GM23338 (cell line): ENCODE results near the gene JAGN1. TPM values are rescaled to one million over a fixed set of nuclear protein-coding genes. Genes with fewer than 3 reads are reported as not detected.

Source experiments
- ATAC-seq: fragments of 200-7000 bp; cut with Tn5 transposase; 3 replicates; pipeline ENCODE4 v1.9.1; 2020
- DNase-seq: peaks from one replicate; pipeline ENCODE4 v3.0.0-alpha.2; 2015; ENCODE audit warnings: low spot score
- H2AFZ ChIP-seq: fragments of 200-600 bp; sonication (generic); 2 replicates; pipeline ENCODE4 v1.8.0; 2016; ENCODE audit warnings: antibody characterized with exemption, mild to moderate bottlenecking, moderate library complexity
- H3F3A ChIP-seq: fragments of 200-600 bp; sonication (generic); replicated peaks from 2 replicates; pipeline ENCODE4 v1.8.0; 2017; ENCODE audit warnings: antibody characterized with exemption, mixed run types, low read depth
- H3K27ac ChIP-seq: fragments of 200-600 bp; sonication (generic); 2 replicates; pipeline ENCODE4 v1.6.1; 2016; ENCODE audit warnings: low read depth
- H3K27me3 ChIP-seq: fragments of 200-600 bp; sonication (generic); 2 replicates; pipeline ENCODE4 v1.8.0; 2016; ENCODE audit warnings: mild to moderate bottlenecking, mixed run types, moderate library complexity; ENCODE audit not compliant: insufficient read depth
- H3K36me3 ChIP-seq: fragments of 200-600 bp; sonication (generic); 2 replicates; pipeline ENCODE4 v1.8.0; 2016; ENCODE audit warnings: mild to moderate bottlenecking; ENCODE audit not compliant: insufficient read depth
- H3K4me1 ChIP-seq: fragments of 200-600 bp; sonication (generic); 2 replicates; pipeline ENCODE4 v1.8.0; 2016; ENCODE audit warnings: mild to moderate bottlenecking, moderate library complexity; ENCODE audit not compliant: insufficient read depth
- H3K4me2 ChIP-seq: fragments of 200-600 bp; sonication (generic); 2 replicates; pipeline ENCODE4 v1.7.1; 2017; ENCODE audit warnings: mixed run types
- H3K4me3 ChIP-seq: fragments of 200-600 bp; sonication (generic); 2 replicates; pipeline ENCODE4 v1.6.1; 2016; ENCODE audit warnings: mixed run types
- H3K79me2 ChIP-seq: fragments of 200-600 bp; sonication (generic); replicated peaks from 2 replicates; pipeline ENCODE4 v1.8.0; 2017; ENCODE audit warnings: mild to moderate bottlenecking; ENCODE audit not compliant: insufficient read depth
- H3K9me2 ChIP-seq: fragments of 200-600 bp; sonication (generic); 2 replicates; pipeline ENCODE4 v1.8.0; 2017; ENCODE audit not compliant: insufficient read depth
- H4K20me1 ChIP-seq: fragments of 200-600 bp; sonication (generic); replicated peaks from 2 replicates; pipeline ENCODE4 v1.8.0; 2017; ENCODE audit warnings: mild to moderate bottlenecking; ENCODE audit not compliant: insufficient read depth
- H3K27ac Mint-ChIP-seq: 2 replicates; pipeline ENCODE4 v1.8.0; 2020; ENCODE audit warnings: inconsistent platforms, mild to moderate bottlenecking, moderate library complexity, mixed read lengths
- H3K27me3 Mint-ChIP-seq: 3 replicates; pipeline ENCODE4 v1.8.0; 2022; ENCODE audit warnings: low read depth, mild to moderate bottlenecking, moderate library complexity, mixed read lengths, inconsistent platforms; ENCODE audit not compliant: insufficient read depth, poor library complexity
- H3K36me3 Mint-ChIP-seq: 3 replicates; pipeline ENCODE4 v1.8.0; 2021; ENCODE audit warnings: low read depth, mild to moderate bottlenecking, inconsistent platforms, moderate library complexity, mixed read lengths
- H3K4me1 Mint-ChIP-seq: 3 replicates; pipeline ENCODE4 v1.8.0; 2020; ENCODE audit warnings: mild to moderate bottlenecking, inconsistent platforms, mixed read lengths
- H3K4me3 Mint-ChIP-seq: 3 replicates; pipeline ENCODE4 v1.8.0; 2021; ENCODE audit warnings: moderate library complexity, mild to moderate bottlenecking, inconsistent platforms, mixed read lengths
- H3K9me3 Mint-ChIP-seq: 3 replicates; pipeline ENCODE4 v1.8.0; 2020; ENCODE audit warnings: moderate library complexity, mild to moderate bottlenecking, inconsistent platforms, mixed read lengths
- CREB1 ChIP-seq: fragments of 250-450 bp; sonication (Bioruptor Pico); IDR thresholded peaks from 2 replicates; pipeline ENCODE4 v1.5.0; 2020; ENCODE audit warnings: low read depth, mild to moderate bottlenecking, moderate library complexity
- CTCF ChIP-seq, 2 experiments: fragments of 200-600 bp in 1 of 2; sonication (generic) in 1 of 2; conservative IDR thresholded peaks; 2 replicates each; pipeline versions ENCODE4 v1.5.1 to v1.6.1; 2016 to 2017; ENCODE audit warnings: antibody characterized with exemption in 2 of 2, low read depth in 2 of 2, mild to moderate bottlenecking in 2 of 2, moderate library complexity in 1 of 2
- EZH2 ChIP-seq: fragments of 200-600 bp; sonication (generic); IDR thresholded peaks from one replicate; pipeline ENCODE4 v1.8.0; 2017; ENCODE audit warnings: antibody characterized with exemption, mild to moderate bottlenecking, low read depth; ENCODE audit not compliant: unreplicated experiment
- EZH2phosphoT487 ChIP-seq: fragments of 200-600 bp; sonication (generic); IDR thresholded peaks from one replicate; pipeline ENCODE4 v1.8.1; 2018; ENCODE audit warnings: antibody characterized with exemption; ENCODE audit not compliant: unreplicated experiment
- JUNB ChIP-seq: IDR thresholded peaks from one replicate; pipeline ENCODE4 v1.6.1; 2016; ENCODE audit warnings: antibody characterized with exemption; ENCODE audit not compliant: unreplicated experiment
- NANOG ChIP-seq: IDR thresholded peaks from 2 replicates; pipeline ENCODE4 v1.6.1; 2016; ENCODE audit warnings: antibody characterized with exemption, borderline replicate concordance
- POLR2AphosphoS5 ChIP-seq: IDR thresholded peaks from 2 replicates; pipeline ENCODE4 v1.6.1; 2016; ENCODE audit warnings: antibody characterized with exemption, low read depth
- STAT1 ChIP-seq: IDR thresholded peaks from one replicate; pipeline ENCODE4 v1.6.1; 2016; ENCODE audit warnings: antibody characterized with exemption; ENCODE audit not compliant: unreplicated experiment
- ZNF114 ChIP-seq: fragments of 250-450 bp; sonication (Bioruptor Pico); IDR thresholded peaks from 2 replicates; pipeline ENCODE4 v1.5.0; 2020; ENCODE audit warnings: mild to moderate bottlenecking, moderate library complexity
- ZNF331 ChIP-seq: fragments of 250-450 bp; sonication (Bioruptor Pico); IDR thresholded peaks from 2 replicates; pipeline ENCODE4 v1.5.0; 2020; ENCODE audit warnings: low read depth, mild to moderate bottlenecking, moderate library complexity
- polyA plus RNA-seq: library from polyadenylated mRNA; unstranded; fragments of >200 nt; fragmentation: Nextera tagmentation; extraction: Ambion mirVana; gene quantifications from 2 replicates; pipeline ENCODE4 v1.2.1, GENCODE V29; 2016
- total RNA-seq: library from RNA; depleted of rRNA; stranded (reverse); fragments of >200 nt; shearing (Covaris generic); gene quantifications from 2 replicates; pipeline ENCODE4 v1.2.3, GENCODE V29; 2014
- TF ChIP-seq, protein P1 (sequence below): fragments of 250-450 bp; sonication (Bioruptor Pico); IDR thresholded peaks from 2 replicates; pipeline ENCODE4 v1.5.0; 2020; ENCODE audit warnings: mild to moderate bottlenecking, moderate library complexity
- TF ChIP-seq, protein P2 (sequence below): IDR thresholded peaks from 2 replicates; pipeline ENCODE4 v1.6.1; 2016; ENCODE audit warnings: antibody characterized with exemption
- TF ChIP-seq, protein P3 (sequence below): IDR thresholded peaks from one replicate; pipeline ENCODE4 v1.6.1; 2018; ENCODE audit warnings: antibody characterized with exemption; ENCODE audit not compliant: unreplicated experiment

Gene JAGN1
- total and polyA plus RNA-seq, 2 experiments from 2014 or later, result 22.5 to 32.0 TPM

- no peak for TF ChIP-seq NANOG
- TF ChIP-seq JUNB, result no peak
- no peak for TF ChIP-seq CREB1
- no peak for TF ChIP-seq EZH2phosphoT487
Measured at GRCh38 chr3:9861201-9861600, 29.2 kb upstream of the JAGN1 start (continued).

GRCh38 chr3:9861626-9862130 lies 28.7 kb upstream of the JAGN1 start:
- Mint-ChIP-seq H3K4me1 (peaks cover 25% of the 10 kb centered on the region), H3K36me3 (no peaks in the 10 kb centered on the region), H3K27ac (no peak overlapping the region), H3K4me3 (peak overlapping the region; percentile 66; the same call in 1 of the 3 replicates), H3K9me3 (no peaks in the 10 kb centered on the region), H3K27me3 (peaks cover 9% of the 10 kb centered on the region)
- no peak for TF ChIP-seq ZNF331 (CRISPR knock-in tag)
- no peak for TF ChIP-seq POLR2AphosphoS5
- TF ChIP-seq NANOG, result no peak
- TF ChIP-seq, protein P1, sequence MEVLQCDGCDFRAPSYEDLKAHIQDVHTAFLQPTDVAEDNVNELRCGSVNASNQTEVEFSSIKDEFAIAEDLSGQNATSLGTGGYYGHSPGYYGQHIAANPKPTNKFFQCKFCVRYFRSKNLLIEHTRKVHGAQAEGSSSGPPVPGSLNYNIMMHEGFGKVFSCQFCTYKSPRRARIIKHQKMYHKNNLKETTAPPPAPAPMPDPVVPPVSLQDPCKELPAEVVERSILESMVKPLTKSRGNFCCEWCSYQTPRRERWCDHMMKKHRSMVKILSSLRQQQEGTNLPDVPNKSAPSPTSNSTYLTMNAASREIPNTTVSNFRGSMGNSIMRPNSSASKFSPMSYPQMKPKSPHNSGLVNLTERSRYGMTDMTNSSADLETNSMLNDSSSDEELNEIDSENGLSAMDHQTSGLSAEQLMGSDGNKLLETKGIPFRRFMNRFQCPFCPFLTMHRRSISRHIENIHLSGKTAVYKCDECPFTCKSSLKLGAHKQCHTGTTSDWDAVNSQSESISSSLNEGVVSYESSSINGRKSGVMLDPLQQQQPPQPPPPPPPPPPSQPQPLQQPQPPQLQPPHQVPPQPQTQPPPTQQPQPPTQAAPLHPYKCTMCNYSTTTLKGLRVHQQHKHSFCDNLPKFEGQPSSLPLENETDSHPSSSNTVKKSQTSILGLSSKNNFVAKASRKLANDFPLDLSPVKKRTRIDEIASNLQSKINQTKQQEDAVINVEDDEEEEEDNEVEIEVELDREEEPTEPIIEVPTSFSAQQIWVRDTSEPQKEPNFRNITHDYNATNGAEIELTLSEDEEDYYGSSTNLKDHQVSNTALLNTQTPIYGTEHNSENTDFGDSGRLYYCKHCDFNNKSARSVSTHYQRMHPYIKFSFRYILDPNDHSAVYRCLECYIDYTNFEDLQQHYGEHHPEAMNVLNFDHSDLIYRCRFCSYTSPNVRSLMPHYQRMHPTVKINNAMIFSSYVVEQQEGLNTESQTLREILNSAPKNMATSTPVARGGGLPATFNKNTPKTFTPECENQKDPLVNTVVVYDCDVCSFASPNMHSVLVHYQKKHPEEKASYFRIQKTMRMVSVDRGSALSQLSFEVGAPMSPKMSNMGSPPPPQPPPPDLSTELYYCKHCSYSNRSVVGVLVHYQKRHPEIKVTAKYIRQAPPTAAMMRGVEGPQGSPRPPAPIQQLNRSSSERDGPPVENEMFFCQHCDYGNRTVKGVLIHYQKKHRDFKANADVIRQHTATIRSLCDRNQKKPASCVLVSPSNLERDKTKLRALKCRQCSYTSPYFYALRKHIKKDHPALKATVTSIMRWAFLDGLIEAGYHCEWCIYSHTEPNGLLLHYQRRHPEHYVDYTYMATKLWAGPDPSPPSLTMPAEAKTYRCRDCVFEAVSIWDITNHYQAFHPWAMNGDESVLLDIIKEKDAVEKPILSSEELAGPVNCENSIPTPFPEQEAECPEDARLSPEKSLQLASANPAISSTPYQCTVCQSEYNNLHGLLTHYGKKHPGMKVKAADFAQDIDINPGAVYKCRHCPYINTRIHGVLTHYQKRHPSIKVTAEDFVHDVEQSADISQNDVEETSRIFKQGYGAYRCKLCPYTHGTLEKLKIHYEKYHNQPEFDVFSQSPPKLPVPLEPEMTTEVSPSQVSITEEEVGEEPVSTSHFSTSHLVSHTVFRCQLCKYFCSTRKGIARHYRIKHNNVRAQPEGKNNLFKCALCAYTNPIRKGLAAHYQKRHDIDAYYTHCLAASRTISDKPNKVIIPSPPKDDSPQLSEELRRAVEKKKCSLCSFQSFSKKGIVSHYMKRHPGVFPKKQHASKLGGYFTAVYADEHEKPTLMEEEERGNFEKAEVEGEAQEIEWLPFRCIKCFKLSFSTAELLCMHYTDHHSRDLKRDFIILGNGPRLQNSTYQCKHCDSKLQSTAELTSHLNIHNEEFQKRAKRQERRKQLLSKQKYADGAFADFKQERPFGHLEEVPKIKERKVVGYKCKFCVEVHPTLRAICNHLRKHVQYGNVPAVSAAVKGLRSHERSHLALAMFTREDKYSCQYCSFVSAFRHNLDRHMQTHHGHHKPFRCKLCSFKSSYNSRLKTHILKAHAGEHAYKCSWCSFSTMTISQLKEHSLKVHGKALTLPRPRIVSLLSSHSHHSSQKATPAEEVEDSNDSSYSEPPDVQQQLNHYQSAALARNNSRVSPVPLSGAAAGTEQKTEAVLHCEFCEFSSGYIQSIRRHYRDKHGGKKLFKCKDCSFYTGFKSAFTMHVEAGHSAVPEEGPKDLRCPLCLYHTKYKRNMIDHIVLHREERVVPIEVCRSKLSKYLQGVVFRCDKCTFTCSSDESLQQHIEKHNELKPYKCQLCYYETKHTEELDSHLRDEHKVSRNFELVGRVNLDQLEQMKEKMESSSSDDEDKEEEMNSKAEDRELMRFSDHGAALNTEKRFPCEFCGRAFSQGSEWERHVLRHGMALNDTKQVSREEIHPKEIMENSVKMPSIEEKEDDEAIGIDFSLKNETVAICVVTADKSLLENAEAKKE (CRISPR knock-in tag), result no peak
- TF ChIP-seq, protein P2, sequence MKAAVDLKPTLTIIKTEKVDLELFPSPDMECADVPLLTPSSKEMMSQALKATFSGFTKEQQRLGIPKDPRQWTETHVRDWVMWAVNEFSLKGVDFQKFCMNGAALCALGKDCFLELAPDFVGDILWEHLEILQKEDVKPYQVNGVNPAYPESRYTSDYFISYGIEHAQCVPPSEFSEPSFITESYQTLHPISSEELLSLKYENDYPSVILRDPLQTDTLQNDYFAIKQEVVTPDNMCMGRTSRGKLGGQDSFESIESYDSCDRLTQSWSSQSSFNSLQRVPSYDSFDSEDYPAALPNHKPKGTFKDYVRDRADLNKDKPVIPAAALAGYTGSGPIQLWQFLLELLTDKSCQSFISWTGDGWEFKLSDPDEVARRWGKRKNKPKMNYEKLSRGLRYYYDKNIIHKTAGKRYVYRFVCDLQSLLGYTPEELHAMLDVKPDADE, result no peak
- no peak for TF ChIP-seq ZNF114 (CRISPR knock-in tag)
- TF ChIP-seq CREB1, result no peak
- TF ChIP-seq CTCF (conservative IDR thresholded peaks at IDR 0.05; ENCODE audit: low read depth in 2 of 2), result no peak
- TF ChIP-seq, protein P3, sequence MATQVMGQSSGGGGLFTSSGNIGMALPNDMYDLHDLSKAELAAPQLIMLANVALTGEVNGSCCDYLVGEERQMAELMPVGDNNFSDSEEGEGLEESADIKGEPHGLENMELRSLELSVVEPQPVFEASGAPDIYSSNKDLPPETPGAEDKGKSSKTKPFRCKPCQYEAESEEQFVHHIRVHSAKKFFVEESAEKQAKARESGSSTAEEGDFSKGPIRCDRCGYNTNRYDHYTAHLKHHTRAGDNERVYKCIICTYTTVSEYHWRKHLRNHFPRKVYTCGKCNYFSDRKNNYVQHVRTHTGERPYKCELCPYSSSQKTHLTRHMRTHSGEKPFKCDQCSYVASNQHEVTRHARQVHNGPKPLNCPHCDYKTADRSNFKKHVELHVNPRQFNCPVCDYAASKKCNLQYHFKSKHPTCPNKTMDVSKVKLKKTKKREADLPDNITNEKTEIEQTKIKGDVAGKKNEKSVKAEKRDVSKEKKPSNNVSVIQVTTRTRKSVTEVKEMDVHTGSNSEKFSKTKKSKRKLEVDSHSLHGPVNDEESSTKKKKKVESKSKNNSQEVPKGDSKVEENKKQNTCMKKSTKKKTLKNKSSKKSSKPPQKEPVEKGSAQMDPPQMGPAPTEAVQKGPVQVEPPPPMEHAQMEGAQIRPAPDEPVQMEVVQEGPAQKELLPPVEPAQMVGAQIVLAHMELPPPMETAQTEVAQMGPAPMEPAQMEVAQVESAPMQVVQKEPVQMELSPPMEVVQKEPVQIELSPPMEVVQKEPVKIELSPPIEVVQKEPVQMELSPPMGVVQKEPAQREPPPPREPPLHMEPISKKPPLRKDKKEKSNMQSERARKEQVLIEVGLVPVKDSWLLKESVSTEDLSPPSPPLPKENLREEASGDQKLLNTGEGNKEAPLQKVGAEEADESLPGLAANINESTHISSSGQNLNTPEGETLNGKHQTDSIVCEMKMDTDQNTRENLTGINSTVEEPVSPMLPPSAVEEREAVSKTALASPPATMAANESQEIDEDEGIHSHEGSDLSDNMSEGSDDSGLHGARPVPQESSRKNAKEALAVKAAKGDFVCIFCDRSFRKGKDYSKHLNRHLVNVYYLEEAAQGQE, result no peak
- no peak for TF ChIP-seq STAT1
- TF ChIP-seq EZH2phosphoT487, result no peak
- no peak for TF ChIP-seq EZH2
- TF ChIP-seq JUNB, result no peak
- Histone ChIP-seq H4K20me1 (no peaks in the 10 kb centered on the region), H3K36me3 (no peaks in the 10 kb centered on the region), H3F3A (no peaks in the 10 kb centered on the region), H3K27me3 (0 out of 2 replicates have a peak, but pooled peaks cover 2% of the 10 kb centered on the region), H3K27ac (no peak overlapping the region), H3K4me2 (peak overlapping the region; percentile 88), H3K79me2 (no peaks in the 10 kb centered on the region), H2AFZ (no peak overlapping the region; the same call in 1 of the 2 replicates), H3K4me1 (peaks cover 3% of the 10 kb centered on the region; the same call in 1 of the 2 replicates), H3K4me3 (peak overlapping the region; percentile 60; the same call in 1 of the 2 replicates), H3K9me2 (no peaks in the 10 kb centered on the region)
- DNase-seq, result no peak
- ATAC-seq, result no peak
